K562 (cell line): ENCODE measurements around the gene TXNRD3. TPM values are rescaled to one million over a fixed set of nuclear protein-coding genes. Genes with fewer than 3 reads are reported as not detected.

ENCODE experiments used
- CBX1 ChIP-seq: sonication (generic); IDR thresholded peaks from 2 replicates; pipeline ENCODE4 v1.6.1; 2016; ENCODE audit warnings: antibody characterized with exemption, low read depth, mild to moderate bottlenecking
- CHD2 ChIP-seq: IDR thresholded peaks from 2 replicates; pipeline ENCODE4 v1.6.1; 2011; ENCODE audit warnings: low read depth, low read length
- LARP7 ChIP-seq: fragments of 450-650 bp; IDR thresholded peaks from 2 replicates; pipeline ENCODE4 v1.6.1; 2016
- TARDBP ChIP-seq: fragments of 450-650 bp; IDR thresholded peaks from 2 replicates; pipeline ENCODE4 v1.6.1; 2016
- TCF7 ChIP-seq: sonication (generic); IDR thresholded peaks from 2 replicates; pipeline ENCODE4 v1.6.1; 2016; ENCODE audit warnings: antibody characterized with exemption, borderline replicate concordance
- ZBTB17 ChIP-seq: fragments of 450-650 bp; formaldehyde crosslinking; IDR thresholded peaks from 2 replicates; pipeline ENCODE4 v1.4.0; 2020; ENCODE audit warnings: mild to moderate bottlenecking
- ZKSCAN1 ChIP-seq: fragments of 150-350 bp; IDR thresholded peaks from 2 replicates; pipeline ENCODE4 v1.6.1; 2016; ENCODE audit warnings: low read depth, low read length
- ZNF77 ChIP-seq: fragments of 250-450 bp; sonication (Bioruptor Pico); IDR thresholded peaks from 2 replicates; pipeline ENCODE4 v1.5.0; 2020
- polyA plus RNA-seq, 8 experiments: library from polyadenylated mRNA; depleted of rRNA in 4 of 8; stranded (reverse) in 5 of 8; unstranded in 3 of 8; fragments of >200 nt; fragmentation: Nextera tagmentation in 2 of 8; fragmentation: Illumina TruSeq in 1 of 8; extraction: Ambion mirVana in 2 of 8; extraction: Trizol in 1 of 8; gene quantifications; 2 replicates each; pipeline versions ENCODE4 v1.2.1 to v1.2.3, GENCODE V29; 2011 to 2014; ENCODE audit warnings: inconsistent platforms in 1 of 8, missing spikeins in 1 of 8
- total RNA-seq, 7 experiments: library from RNA; depleted of rRNA in 6 of 7; stranded (reverse); fragments of >200 nt in 6 of 7; fragmentation: Illumina TruSeq in 2 of 7; extraction: Trizol in 2 of 7; gene quantifications; 2 replicates each; pipeline versions ENCODE4 v1.2.1 to v1.2.3, GENCODE V29; 2011 to 2021; ENCODE audit warnings: low replicate concordance in 1 of 7
- TF ChIP-seq, protein P1 (sequence below), 2 experiments: fragments of 450-650 bp in 1 of 2; sonication (generic) in 1 of 2; formaldehyde crosslinking in 1 of 2; IDR thresholded peaks in 1 of 2; conservative IDR thresholded peaks in 1 of 2; 2 replicates each; pipeline versions ENCODE4 v1.6.1 to v1.8.1; 2016 to 2023; ENCODE audit warnings: mild to moderate bottlenecking in 2 of 2, moderate library complexity in 2 of 2, inconsistent platforms in 1 of 2, missing genetic modification reagents in 1 of 2
- TF ChIP-seq, protein P2 (sequence below): fragments of 250-450 bp; sonication (Bioruptor Pico); IDR thresholded peaks from 2 replicates; pipeline ENCODE4 v1.5.0; 2021
- TF ChIP-seq, protein P3 (sequence below), 2 experiments: fragments of 450-650 bp; IDR thresholded peaks; 2 replicates each; pipeline ENCODE4 v1.6.1; 2018; ENCODE audit warnings: mild to moderate bottlenecking in 2 of 2, low read depth in 1 of 2; ENCODE audit not compliant: partially characterized antibody in 2 of 2
- TF ChIP-seq, protein P4 (sequence below): fragments of 450-650 bp; formaldehyde crosslinking; IDR thresholded peaks from 2 replicates; pipeline ENCODE4 v1.4.0; 2022; ENCODE audit warnings: missing genetic modification characterization
- TF ChIP-seq, protein P5 (sequence below): fragments of 250-450 bp; sonication (Bioruptor Pico); IDR thresholded peaks from 2 replicates; pipeline ENCODE4 v1.8.0; 2022; ENCODE audit warnings: inconsistent platforms, mild to moderate bottlenecking, moderate library complexity, borderline replicate concordance

TXNRD3 gene
- total and polyA plus RNA-seq, 9 of the 15 experiments (the other 6 are each of a cell fraction or from before 2014, with no cell fraction given): 0.96 to 2.3 (median 1.7) TPM

DNA sequence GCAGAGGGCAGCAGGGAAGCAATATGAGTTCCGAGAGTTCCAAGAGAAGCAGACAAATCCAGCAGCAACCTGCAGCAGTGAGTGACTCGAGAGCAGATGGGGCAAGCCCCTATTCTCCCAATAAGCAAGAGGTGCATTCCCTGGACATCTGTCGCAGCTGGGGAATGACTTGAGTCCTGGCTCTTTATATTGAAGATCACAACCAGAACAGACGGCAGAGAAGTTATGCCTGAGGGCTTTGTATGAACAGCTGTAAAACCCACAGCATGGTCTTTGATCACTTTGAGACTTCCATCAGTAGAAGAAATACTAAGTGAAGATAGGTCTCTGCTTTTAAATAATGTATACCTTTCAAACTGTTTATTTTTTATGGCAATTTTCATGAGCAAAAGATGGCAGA lies 72.6 kb downstream of the TXNRD3 start (continued):
- TF ChIP-seq, protein P1, sequence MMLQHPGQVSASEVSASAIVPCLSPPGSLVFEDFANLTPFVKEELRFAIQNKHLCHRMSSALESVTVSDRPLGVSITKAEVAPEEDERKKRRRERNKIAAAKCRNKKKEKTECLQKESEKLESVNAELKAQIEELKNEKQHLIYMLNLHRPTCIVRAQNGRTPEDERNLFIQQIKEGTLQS (IDR thresholded peaks at IDR 0.05): no peak
- TF ChIP-seq, protein P1 (CRISPR knock-in tag; conservative IDR thresholded peaks at IDR 0.05): no peak
- TF ChIP-seq TCF7 (no peak), CHD2 (no peak), CBX1 (no peak), LARP7 (no peak), ZKSCAN1 (no peak), ZNF77 (no peak), ZBTB17 (no peak), TARDBP (no peak)
- TF ChIP-seq, protein P2, sequence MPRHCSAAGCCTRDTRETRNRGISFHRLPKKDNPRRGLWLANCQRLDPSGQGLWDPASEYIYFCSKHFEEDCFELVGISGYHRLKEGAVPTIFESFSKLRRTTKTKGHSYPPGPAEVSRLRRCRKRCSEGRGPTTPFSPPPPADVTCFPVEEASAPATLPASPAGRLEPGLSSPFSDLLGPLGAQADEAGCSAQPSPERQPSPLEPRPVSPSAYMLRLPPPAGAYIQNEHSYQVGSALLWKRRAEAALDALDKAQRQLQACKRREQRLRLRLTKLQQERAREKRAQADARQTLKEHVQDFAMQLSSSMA: no peak
- TF ChIP-seq, protein P3, sequence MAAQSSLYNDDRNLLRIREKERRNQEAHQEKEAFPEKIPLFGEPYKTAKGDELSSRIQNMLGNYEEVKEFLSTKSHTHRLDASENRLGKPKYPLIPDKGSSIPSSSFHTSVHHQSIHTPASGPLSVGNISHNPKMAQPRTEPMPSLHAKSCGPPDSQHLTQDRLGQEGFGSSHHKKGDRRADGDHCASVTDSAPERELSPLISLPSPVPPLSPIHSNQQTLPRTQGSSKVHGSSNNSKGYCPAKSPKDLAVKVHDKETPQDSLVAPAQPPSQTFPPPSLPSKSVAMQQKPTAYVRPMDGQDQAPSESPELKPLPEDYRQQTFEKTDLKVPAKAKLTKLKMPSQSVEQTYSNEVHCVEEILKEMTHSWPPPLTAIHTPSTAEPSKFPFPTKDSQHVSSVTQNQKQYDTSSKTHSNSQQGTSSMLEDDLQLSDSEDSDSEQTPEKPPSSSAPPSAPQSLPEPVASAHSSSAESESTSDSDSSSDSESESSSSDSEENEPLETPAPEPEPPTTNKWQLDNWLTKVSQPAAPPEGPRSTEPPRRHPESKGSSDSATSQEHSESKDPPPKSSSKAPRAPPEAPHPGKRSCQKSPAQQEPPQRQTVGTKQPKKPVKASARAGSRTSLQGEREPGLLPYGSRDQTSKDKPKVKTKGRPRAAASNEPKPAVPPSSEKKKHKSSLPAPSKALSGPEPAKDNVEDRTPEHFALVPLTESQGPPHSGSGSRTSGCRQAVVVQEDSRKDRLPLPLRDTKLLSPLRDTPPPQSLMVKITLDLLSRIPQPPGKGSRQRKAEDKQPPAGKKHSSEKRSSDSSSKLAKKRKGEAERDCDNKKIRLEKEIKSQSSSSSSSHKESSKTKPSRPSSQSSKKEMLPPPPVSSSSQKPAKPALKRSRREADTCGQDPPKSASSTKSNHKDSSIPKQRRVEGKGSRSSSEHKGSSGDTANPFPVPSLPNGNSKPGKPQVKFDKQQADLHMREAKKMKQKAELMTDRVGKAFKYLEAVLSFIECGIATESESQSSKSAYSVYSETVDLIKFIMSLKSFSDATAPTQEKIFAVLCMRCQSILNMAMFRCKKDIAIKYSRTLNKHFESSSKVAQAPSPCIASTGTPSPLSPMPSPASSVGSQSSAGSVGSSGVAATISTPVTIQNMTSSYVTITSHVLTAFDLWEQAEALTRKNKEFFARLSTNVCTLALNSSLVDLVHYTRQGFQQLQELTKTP (IDR thresholded peaks at IDR 0.05; ENCODE audit: low read depth in 1 of 2, partially characterized antibody in 2 of 2): no peak
- TF ChIP-seq, protein P4, sequence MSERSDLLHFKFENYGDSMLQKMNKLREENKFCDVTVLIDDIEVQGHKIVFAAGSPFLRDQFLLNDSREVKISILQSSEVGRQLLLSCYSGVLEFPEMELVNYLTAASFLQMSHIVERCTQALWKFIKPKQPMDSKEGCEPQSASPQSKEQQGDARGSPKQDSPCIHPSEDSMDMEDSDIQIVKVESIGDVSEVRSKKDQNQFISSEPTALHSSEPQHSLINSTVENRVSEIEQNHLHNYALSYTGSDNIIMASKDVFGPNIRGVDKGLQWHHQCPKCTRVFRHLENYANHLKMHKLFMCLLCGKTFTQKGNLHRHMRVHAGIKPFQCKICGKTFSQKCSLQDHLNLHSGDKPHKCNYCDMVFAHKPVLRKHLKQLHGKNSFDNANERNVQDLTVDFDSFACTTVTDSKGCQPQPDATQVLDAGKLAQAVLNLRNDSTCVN: no peak
- TF ChIP-seq, protein P5, sequence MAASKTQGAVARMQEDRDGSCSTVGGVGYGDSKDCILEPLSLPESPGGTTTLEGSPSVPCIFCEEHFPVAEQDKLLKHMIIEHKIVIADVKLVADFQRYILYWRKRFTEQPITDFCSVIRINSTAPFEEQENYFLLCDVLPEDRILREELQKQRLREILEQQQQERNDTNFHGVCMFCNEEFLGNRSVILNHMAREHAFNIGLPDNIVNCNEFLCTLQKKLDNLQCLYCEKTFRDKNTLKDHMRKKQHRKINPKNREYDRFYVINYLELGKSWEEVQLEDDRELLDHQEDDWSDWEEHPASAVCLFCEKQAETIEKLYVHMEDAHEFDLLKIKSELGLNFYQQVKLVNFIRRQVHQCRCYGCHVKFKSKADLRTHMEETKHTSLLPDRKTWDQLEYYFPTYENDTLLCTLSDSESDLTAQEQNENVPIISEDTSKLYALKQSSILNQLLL (CRISPR knock-in tag): no peak
